LNCAP (cell line): ENCODE measurements around the gene ESRRG.

ENCODE experiments used
- TF ChIP-seq, protein P1 (sequence below): fragments of 450-650 bp; IDR thresholded peaks from 2 replicates; pipeline ENCODE4 v1.5.1; 2017; ENCODE audit warnings: mild to moderate bottlenecking

The ESRRG gene

DNA sequence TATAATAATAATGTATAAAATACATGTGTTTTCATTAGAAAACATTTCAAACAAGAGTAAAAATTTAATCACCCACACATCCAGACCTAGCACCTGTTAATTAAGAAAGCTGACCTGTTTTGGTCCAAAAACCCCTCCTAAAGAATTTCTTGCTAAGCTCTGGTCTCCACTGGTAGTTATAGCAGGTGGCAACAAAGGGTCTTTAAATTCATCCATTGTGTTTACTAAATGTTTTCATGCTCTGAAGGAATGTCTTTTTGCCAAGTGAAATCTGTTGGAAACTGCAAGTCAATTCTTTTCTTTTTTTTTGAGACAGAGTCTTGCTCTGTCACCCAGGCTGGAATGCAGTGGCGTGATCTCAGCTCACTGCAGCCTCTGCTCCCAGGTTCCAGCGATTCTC is 141.1 kb downstream of the ESRRG start:
- TF ChIP-seq, protein P1, sequence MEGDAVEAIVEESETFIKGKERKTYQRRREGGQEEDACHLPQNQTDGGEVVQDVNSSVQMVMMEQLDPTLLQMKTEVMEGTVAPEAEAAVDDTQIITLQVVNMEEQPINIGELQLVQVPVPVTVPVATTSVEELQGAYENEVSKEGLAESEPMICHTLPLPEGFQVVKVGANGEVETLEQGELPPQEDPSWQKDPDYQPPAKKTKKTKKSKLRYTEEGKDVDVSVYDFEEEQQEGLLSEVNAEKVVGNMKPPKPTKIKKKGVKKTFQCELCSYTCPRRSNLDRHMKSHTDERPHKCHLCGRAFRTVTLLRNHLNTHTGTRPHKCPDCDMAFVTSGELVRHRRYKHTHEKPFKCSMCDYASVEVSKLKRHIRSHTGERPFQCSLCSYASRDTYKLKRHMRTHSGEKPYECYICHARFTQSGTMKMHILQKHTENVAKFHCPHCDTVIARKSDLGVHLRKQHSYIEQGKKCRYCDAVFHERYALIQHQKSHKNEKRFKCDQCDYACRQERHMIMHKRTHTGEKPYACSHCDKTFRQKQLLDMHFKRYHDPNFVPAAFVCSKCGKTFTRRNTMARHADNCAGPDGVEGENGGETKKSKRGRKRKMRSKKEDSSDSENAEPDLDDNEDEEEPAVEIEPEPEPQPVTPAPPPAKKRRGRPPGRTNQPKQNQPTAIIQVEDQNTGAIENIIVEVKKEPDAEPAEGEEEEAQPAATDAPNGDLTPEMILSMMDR, result no peak

DNA sequence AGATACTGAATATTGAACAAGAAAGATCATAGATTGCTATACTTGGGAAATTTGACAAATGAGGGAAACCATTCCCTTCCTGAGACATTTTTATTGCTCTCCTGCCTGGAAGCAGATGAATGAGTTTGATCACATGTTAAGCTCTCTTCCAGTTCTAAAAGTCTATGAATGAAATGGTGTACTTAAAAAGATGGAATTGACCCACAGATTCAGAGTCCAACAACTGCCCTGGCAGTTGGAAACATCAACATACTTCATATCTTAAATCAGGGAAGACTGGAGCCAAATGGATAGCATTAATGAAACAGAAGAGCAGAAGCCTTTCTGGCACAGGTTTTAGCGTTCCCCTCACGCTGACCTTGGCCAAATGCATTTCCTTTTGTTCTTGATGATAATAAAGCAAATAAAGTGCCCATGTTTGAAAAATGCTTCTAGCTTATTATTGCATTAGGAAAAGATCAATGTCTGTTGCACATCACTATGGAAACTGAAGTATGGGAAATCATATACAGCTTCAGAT is 142.6 kb downstream of the ESRRG start:
- TF ChIP-seq, protein P1, result no peak

DNA sequence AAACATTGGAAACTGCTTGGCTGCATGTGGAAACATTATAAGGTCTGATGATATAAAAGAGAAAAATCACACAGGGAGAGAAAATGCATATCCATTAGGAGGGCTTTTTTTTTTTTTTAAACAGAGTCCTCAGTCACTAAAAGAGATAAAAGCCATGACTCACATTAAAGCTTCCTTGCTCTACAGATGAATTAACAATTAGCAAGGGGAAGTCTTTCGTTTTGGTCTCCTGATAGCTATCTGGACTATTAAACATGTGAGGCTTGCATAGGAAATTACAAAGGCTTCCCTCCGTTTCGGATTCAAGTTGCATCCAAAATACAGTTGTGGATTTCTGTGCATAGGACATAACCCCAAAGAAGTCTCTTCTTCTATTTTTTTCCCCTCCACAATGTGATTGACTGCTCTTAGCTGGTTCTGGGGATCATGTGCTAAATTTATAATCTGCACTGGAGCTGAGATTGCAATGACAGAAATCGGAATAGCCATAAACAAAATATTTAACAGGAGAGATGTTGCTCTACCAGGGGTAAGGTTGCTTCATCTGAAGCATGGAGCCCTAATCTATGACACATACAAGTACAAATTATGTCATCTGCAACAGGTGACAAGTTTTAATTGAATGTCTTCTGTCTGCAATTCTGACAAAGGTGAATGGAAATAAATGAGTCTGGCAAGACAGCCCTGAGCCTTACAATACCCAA is 146.8 kb downstream of the ESRRG start:
- TF ChIP-seq, protein P1, result no peak

DNA sequence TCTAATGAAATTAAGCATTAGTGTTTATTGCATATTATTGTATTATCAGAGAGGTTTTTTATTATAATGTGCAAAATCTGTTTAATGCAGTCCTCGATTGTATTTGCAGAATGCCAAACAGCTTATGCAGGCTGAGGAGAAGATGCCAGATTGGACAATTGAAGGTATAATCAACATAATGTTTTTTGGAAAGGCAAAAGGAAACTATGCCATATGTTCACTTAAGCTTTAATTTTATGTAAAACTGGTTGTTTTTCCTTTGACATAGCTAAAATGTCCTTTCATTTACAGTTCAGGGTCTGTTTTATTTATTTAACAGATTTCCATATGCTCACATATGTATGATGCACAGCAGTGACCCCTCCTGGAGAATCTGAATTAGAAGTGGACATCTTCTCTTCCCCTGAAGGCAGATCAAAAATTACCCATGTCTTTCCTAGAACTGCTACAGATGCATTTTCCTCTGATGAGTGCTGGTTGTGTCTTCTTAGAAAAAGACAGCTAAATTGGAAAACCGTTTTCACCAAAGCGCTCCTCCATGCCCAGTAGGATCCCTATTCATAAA is 156.5 kb downstream of the ESRRG start:
- TF ChIP-seq, protein P1, result peak; percentile 53; the same call in 1 of the 2 replicates

DNA sequence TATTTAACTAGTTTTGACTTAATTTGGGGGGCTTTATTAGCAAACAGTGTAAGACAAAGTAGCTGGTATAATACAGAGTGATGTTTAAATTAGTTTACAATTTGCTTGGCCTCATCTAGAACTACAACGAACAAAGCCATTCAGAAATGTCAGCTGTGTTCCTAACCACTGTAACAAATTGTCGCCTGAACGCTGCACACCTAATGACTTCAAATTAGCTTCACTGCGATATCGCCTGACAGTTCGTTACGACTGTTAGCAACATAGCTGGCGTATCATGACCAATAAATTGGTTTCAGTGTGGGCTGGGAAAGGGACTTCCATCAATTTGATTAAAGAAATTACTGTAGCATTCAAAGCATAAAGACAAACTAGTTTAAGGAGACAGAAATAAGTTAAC is 160.1 kb downstream of the ESRRG start:
- TF ChIP-seq, protein P1, result no peak

DNA sequence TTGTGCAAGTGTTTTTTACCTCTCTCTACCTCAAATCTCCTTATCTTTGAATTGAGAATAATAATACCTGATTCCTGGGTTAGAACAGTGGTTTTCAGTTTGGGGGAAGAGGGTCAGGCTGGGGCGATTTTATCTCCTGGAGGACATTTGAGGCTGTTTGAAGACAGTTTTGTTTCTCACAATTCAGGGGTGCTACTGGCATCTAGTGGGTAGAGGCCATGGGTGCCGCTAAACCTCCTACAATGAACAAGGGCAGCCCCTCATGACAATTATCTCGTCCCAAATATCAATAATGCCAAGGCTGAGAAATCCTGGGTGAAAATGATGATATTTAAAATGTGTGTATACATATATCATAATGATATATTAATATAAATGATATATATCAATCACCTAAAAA is 160.8 kb downstream of the ESRRG start:
- TF ChIP-seq, protein P1, result no peak

DNA sequence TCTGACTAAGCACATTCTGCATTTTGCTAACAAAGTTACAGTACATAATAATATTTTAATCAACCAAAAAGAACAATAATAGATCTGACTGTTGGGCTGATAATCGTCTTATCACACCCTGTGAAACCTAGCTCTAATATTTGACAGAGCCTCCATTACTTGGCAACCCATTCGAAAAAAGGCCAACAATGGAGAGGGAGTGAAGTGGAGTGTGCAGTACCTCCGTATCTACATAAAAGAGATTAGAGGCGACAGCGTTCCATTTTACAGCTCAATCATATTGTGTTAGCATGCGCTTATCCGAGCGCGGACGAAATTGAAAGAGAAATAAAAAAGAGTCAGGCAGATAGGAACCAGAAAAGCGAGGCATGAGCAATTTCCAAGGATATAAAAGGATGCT is 162.7 kb downstream of the ESRRG start:
- TF ChIP-seq, protein P1, result no peak
